HG03565 (cell line): ENCODE measurements around the gene COL26A1.
"Not testable (repeated sequence)": the region's sequence is repeated elsewhere in the genome, so short reads cannot be mapped to it uniquely, and the experiment has no call there.

Experiments
- ATAC-seq: cut with Tn5 transposase; IDR thresholded peaks from one replicate; pipeline ENCODE4 v1.9.1; 2021; ENCODE audit warnings: mild to moderate bottlenecking, moderate library complexity; ENCODE audit not compliant: unreplicated experiment

Gene COL26A1

DNA sequence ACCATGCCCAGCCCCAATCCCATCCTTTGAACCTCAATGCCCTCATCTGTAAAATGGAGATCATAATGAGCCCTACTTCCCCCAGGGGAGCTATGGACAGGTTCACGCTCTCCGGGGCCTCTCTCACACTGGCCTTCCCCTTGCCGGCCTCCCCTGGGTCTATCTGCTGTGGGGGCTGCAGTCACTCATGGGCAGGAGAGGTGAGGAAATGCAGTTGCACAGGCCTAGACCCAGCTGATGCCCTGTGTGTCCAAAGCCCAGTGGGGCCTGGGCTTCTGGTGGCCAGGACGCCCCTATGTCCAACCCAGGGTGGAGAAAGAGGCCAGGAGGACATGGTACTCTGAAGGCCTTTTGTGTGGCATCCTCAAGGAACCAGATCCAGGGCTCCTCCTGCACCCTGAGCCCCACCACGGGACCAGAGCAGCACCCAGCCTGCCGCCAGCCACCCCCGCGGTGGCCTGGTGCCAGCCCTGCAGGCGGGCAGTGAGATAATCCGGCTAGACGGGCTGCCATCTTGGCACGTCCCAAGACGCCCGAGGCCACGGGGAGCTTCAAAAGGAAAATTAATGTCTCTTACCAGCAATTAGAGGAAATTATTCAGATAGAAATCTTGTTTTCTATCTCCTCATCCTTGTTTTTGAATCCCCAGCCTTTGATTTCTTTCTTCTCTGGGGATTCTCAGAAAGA is 227.4 kb downstream of the COL26A1 start:
- ATAC-seq = no peak

DNA sequence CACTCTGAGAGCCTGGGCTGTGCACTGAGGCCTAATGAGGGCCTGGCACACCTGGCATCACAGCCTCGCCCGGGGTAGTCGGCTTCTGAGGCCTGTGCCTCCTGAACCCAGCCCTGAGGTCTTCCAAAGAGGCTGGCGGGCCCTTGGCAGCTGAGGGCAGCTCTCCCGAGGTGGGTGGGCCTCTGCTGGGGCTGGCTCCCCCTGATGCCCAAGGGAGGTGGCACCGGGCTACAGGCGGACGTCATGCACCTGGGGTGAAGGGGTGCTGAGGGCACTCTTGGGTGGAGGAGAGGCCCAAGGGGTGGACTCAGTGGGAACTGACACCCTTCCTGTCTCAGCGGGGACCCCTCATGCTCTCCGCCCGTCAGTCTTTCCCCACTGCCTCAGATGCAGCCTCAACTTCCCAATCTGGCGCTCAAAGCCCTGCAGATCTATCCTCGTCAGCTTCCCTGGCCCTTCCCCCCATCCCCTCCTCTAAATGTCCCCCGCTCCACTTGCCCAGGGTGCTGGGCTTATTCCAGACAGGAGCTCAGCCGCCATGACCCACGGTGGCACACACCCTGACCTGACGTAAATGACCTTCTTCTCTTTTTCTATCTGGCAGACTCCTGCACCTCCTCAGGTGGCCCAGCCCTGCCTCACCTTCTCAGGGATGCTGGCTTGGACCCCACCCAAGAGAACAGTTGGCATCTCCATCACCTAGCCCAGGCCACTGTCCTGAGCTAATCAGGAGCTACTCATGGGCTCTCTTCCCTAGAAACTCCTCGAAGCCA is 228.2 kb downstream of the COL26A1 start:
- no peak for ATAC-seq

DNA sequence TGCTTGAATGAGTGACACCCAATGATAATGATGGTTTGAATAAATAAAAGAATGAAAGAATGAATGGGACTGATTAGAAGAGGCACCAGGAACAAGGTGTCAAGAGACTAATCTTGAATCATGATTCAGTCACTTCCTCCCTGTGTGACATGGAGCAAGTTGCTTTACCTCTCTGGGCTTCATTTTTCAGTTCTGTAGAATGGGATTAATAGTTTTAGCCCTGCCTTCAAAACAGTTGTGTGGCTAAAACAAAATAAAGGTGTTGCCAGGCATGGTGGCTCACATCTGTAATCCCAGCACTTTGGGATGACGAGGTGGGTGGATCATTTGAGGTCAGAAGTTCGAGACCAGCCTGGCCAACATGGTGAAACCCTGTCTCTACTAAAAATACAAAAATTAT is 228.8 kb downstream of the COL26A1 start:
- no peak for ATAC-seq

DNA sequence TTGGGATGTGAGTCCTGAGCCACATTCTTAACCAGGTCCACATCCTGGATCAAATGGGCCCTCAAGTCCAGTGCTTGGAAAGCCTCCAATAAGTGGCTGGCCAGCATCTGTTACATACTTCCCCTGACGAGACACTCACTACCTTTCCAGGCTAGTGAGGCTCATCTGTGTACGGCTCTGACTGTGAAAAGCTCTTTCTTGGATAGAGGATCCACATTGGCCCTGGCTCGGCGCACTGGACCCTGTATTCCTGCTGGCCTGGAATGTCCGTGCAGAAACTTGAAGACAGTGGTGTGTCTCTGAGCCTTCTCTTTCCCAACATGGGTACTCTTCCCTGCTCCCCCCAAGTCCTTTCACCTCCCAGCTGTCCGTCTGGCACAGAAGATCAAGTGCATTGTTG is 230.9 kb downstream of the COL26A1 start:
- ATAC-seq = no peak

DNA sequence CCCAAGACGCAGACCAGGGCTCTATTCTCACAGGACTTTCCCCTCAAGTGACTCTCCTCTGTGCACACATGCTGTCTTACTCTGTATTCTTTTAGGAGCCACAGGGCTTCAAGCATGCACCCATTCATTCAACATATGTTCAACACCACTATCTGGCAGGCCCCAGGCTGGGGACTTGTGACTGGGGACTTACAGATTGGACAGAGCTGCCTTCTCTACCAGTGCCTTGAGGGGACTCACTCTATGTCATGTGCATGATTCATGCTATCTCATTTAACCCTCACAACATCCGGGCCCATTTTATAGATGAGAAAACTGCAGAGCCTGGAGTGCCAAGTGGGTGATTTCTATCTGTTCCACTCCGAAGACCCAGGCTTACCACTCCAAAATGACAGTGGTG is 232.1 kb downstream of the COL26A1 start:
- ATAC-seq = no peak

DNA sequence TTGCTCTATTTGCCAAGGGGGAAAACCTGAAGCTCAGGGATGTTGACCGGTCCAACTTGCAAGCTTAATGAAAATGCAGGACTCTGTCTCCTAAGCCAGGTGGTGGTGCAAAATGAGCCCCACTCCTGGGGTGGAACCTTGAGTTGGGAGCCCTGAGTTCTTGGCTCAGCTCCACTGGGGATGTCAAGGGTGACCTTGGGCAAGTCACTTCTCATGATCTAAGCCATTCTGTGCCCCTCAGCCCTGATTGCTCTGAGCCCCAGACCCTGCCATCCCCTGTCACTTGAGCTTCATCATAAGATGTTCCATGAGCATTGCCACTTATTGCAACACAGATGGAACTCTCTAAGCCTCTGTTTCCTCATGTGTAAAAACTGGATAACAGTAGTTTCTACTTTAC is 232.6 kb downstream of the COL26A1 start:
- ATAC-seq = no peak

DNA sequence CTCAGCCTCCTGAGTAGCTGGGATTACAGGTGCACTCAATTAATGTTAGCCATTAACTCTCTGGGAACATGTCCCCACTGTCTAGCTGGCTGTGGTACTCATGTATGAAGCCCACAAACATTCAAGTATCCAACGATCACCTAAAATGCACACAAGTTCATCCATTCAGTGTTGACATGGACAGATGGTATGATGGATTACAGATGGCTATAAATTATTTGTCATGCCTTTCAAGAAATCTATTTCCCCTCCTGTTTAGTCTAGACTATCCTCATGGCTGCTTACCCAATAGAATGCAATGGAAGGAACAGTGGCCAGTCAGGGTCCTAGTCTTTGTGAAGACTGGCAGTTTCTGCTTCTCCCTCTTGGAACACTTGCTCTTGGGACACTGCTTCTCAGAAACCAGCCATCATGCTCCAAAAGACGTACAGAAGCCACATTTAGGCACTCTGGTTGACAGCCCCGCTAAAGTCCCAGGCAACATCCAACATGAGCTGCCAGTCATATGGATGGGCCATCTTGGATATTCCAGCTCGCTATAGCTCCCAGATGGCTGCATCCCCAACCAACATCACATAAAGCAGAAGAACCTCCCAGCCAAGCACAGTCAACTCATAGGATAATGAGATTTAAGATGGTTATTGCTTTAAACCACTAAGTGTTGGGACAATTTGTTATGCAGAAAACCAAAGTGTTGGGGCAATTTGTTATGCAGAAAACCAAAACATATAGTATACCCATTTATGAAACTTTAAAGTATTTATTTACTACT is 233.3 kb downstream of the COL26A1 start:
- ATAC-seq = no peak

DNA sequence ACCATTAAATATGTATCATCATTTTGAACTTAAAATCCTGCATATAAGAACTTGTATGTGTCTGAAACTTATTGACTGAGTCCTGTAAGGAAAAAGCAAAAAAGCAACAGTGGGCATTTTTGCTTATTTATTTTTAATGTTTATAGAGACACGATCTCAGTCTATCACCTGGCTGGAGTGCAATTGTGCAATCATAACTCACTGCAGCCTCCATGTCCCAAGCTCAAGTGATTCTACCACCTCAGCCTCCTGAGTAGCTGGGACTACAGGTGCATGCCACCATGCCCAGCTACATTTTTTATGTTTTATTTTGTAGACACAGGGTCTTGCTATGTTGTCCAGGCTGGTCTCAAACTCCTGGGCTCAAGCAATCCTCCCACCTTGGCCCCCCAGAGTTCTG is 234.2 kb downstream of the COL26A1 start:
- ATAC-seq = no peak

DNA sequence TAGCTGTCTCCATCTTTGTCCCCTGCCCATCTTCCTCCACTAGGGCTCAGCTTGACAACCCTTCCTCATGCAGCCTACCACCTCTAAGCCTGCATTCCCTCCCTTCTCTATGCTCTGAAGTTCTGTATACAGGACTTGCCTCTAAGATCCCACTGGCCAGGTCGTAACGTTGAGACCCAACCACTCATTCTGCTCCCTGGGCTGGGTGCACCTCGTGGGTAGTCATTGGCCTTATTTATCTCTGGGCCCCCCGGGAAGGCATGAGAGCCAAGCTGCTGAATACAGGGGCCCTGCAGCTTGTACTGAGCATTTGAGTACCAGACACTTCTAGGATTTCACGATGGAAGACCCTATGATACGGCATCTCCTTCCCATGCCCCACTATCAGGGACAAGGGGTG is 235.3 kb downstream of the COL26A1 start:
- ATAC-seq = no peak

DNA sequence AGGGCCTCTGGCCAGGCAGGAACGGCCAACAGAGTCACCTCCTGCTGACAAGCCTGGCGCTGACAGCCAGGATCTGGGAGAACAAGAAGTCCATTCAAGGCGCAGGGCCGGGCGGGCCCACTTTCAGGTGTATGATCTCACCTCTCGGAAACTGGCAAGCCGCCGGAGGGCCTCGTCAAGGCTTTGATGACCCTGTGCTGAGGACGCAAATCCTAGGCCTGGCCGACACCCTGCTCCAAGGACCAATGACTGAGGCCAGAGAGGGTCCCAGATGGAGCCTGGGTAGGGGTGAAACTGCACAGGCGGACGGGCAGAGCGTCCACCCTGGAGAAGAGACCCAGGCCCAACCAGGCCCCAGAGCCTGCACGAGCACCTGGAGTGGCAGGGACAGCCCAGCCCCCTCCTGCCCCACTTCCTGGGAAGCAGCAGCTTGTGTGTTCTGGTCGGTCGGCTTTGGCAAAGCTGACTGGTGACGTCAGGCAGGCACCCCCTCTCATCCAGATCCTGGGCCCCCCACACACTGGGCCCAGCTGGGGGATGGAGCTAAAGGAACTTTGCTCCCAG is 235.8 kb downstream of the COL26A1 start:
- no peak for ATAC-seq

DNA sequence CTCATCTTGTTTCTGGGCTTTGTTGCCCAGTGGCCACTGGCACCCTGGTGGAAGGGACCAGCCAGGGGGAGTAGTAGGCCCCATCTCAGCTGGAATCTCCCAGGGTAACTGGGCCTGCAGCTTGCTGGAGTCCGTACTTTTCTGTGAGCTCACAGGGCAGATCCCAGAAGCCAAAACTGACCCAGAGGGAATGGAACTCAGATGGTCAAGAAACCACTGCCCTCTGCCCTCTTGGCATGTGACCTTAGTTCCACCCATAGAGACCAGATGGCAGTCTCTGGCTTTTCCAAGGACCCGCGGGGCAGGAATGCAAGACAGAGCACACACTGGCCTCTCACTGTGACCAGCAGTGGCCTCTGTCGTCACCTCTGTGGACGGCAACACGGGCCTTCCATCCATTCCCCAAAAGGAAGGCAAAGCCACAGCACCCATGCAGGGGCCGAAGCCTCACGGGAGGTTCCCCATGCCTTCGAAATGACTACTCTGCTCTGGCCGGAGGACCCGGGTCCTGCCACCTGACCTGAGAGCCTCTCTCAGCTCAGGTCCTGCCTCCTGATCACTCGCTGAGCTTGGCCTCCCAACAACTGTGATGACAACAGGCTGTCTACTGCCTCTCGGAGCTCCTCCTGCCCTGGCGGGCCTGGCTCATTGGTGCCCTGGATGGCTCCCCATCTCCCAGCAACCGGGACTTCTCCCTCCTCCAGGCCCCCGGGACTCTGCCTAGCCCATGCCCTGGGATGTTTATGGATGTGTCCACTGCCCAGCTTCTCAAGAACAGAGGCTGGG is 236.5 kb downstream of the COL26A1 start:
- ATAC-seq = no peak

DNA sequence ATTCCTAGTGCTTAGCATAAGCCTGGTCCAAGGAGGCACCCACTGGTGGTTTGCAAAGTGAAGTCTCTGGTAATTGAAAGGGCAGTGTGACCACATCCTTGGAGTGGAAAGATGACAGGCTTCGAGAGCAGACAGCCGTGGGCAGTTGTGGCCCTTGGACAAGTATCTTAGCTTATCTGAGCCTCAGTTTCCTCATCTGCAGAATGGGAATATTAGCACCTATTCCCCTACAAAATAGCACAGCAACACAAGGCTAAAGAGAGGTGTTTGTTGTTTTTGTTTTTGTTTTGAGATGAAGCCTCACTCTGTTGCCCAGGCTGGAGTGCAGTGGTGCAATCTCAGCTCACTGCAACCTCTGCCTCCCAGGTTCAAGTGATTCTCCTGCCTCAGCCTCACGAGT is 237.1 kb downstream of the COL26A1 start:
- no peak for ATAC-seq

DNA sequence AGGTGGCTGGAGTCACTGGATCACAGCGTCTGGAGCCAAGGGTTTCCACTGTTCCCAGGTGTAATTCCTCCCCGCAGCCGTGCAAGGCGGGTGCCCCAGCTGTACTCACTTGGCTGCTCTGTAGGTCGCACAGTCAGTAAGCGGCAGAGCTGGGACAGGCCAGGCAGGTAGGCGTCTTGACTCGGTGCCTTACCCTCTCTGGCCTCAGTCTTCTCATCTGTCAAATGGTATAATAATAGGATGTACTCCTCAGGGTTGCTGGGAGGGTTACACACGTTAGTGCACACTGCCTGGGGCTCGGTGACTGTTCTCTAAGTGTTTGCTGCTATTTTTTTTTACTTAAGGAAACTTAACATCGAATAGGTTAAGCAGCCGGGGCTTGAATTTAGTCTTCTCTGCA is 239.4 kb downstream of the COL26A1 start:
- no peak for ATAC-seq

DNA sequence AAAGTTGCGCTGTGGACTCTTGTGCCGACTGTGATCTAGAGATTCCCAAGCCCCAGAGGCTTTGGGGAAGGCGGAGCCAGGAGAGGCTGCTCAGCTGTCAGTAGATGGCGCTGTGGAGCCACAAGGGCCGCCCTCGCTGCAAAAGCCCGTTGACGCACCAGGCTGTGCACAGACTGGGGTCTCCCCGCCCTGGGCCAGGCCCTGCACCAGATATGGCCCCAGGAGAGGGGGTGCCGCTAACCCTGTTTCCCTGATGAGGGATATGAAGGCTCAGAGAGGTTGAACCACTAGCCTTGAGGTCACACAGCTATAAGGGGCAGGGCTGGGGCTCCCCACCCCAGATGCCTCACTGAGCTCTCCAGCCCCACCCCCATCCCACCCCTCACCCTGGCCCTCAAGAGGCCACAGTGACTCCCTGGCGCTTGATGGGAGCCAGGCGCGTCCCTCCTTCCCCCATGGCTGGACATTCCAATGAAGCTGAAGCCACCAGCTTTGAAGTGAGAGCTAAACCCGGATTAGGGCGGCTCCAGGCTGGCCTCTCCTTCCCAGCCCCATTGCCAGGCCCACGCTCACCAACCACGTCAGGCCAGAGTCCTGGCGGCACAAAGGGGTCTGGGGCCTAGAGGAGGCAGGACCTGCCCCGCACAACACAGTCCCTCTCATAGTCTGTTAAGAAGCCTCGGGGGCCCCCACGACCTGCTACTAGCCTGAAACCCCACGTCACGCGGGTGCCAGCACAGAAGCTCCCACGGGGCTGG is 240.0 kb downstream of the COL26A1 start:
- ATAC-seq = no peak

DNA sequence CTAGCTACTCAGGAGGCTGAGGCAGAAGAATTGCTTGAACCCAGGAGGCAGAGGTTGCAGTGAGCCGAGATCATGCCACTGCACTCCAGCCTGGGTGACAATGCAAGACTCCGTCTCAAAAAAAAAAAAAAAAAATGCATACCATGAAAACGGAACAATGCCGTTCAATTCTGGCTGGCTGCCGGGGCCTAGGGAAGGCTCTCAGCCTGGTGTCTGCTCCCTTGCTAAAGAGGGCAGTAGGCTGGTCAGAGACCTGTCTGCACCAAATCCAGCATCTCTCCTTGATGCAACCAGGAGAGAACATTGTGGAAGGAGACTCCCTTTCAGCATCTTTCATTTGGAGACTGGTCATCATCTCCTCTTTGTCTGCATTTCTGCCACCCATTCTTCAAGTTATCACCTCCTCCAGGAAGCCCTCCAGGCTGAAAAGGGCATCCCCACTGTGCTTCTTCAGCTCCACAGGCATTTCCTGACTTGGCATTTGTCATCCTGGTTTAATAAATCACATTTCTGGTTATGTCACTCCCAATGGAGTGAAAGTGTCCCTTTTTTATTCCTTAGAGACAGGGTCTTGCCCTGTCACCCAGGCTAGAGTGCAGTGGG is 241.8 kb downstream of the COL26A1 start:
- ATAC-seq = no peak

DNA sequence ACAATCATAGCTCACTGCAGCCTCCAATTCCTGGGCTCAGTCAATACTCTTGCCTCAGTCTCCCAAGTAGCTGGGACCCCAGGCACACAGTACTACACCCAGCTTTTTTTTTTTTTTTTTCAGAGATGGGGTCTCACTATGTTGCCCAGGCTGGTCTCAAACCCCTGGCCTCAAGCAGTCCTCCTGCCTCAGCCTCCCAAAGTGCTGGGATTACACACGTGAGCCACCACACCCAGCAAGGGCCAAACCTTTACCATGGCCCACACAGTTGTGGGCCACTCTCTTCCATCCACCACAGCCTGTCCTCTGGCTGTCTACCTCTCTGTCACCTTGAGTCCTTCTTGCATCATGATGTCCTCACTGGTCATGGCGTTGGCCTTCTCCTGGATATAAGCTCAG is 242.3 kb downstream of the COL26A1 start:
- ATAC-seq = not testable (repeated sequence)

DNA sequence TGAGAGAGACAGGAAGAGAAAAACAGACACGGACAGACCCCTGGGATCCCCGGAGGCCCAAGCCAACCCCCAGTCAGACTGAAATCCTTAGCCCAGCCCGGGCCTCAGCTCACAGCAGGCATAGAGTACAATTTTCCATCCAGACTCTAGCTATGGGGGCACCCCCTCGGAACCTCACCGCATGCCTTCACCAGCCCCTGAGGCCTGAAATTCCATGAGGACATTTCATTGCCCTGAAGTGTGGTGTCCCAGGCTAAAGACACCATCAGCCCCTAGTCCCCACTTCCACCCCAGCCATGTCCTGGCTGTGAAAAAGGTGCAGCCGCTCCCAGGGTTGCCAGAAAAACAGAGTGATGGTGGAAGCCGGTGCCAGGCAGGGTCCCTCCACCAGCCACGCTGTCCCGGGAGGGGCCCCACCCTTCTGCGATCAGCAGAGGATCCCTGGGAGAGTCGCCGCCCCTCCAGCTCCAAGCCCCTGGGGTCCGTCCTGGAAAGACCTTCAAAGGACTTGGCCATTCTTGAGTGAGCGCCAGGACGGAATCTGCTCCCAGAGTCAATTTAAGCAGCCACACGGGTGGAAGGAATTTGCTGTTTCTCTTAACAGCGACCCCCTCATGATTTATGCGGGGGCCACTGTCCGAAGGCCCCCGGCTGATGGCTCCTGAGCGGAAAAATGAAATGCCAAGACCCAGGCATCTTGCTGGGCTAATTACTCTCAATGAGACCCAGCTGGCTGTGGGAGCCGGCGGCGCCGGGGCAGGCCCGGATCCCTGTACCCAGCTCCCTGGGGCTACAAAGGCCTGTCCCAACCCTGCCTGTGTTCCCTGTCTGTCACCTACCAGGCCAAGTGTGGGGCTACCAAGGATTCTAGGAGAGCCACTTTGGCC is 243.2 kb downstream of the COL26A1 start:
- no peak for ATAC-seq

DNA sequence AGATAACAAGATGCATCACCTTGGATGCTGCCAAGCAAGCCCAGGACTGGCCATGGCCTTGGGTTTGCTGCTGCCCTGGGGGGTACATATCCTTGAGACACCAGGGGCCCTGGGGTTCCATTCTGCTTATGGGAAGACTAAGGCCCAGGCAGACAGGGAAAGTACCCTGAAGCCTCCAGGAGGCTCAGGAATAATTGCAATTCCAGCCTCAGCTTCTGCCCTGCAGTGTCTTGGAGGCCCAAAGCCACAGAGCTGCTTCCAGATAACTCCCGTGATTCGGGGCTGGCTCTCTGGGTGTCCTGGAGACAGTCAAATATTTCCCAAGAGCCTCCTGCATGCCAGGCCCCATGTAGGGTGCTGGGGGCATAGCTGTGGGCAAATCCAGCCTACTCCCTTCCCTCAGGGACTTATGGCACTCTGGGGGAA is 243.8 kb downstream of the COL26A1 start:
- no peak for ATAC-seq
